HT1080 (cell line): Measurements from ENCODE around the gene C14orf132. TPM values are rescaled to one million over a fixed set of nuclear protein-coding genes. Genes with fewer than 3 reads are reported as not detected.

Experiments
- DNase-seq: peaks from one replicate; pipeline ENCODE4 v3.0.0-alpha.2; 2015; ENCODE audit warnings: low read depth
- total RNA-seq: library from RNA; depleted of rRNA; stranded (reverse); fragments of >200 nt; shearing (Covaris generic); gene quantifications from 2 replicates; pipeline ENCODE4 v1.2.3, GENCODE V29; 2014

C14orf132 gene
- total RNA-seq, 1 experiment from 2014 or later = 5.0 TPM

DNA sequence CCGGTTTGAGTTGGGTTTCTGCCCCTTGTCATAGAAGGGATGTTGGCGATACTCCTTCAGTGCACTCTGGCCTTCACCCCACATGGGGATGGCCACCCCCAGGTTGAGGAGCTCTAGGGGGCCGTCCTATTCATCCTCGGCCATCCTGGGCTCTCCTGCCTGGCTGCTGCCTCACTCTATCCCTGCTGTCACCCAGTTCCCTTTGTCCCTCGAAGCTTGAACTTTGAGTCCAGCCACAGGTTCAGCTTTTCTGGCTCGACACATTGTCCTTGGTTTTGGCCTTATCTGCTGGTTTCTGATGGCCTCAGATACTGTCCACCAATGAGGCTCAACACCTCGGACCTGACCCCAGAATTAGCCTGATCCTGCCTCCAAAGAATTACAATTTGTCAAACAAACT is 58.6 kb downstream of the C14orf132 start:
- no peak for DNase-seq

DNA sequence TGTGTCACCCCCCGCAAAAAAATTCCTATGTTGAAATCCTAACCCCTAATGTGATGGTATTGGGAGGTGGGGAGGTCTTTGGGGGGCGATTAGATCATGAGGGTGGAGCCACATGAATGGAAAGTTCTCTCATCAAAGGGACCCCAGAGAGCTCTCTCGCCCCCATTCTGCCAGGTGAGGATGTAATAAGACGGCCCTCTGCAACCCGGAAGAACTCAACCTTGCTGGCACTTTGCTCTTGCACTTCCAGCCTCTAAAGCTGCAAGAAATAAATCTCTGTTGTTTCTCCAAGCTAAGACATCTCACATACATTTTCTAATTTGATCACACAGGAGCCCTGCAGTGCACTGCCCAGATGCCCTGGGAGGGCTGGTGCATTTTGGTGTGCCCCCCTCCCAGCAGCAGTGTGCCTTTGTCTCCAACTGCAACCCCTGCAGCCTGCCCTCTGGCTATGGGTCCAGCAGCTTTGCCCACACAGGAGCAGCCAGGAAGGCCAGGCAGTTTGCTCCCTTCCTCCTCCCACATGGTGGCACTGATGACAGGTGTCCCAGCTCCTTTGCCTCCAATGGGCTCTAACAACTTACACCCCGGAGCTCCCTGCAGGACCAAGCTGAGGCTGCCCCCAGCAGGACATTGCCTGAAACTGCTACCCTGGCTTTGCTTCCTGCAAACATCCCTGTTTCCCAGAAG is 59.3 kb downstream of the C14orf132 start:
- DNase-seq = peak; percentile 60

DNA sequence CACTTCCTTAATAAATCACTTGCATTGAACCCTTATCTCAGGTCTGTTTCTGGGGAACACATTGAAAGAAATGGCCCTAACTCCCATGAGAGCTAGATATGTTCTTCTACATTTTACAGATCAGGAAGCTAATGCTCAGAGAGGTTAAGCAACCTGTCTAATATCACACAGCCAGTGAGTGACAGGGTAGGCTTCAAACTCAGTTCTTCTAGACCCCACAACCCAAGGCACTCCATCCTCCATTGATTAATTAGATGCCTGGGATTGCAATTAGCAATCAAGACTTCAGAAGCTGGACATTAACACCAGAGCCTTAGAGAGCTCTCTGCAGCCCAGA is 59.8 kb downstream of the C14orf132 start:
- no peak for DNase-seq

DNA sequence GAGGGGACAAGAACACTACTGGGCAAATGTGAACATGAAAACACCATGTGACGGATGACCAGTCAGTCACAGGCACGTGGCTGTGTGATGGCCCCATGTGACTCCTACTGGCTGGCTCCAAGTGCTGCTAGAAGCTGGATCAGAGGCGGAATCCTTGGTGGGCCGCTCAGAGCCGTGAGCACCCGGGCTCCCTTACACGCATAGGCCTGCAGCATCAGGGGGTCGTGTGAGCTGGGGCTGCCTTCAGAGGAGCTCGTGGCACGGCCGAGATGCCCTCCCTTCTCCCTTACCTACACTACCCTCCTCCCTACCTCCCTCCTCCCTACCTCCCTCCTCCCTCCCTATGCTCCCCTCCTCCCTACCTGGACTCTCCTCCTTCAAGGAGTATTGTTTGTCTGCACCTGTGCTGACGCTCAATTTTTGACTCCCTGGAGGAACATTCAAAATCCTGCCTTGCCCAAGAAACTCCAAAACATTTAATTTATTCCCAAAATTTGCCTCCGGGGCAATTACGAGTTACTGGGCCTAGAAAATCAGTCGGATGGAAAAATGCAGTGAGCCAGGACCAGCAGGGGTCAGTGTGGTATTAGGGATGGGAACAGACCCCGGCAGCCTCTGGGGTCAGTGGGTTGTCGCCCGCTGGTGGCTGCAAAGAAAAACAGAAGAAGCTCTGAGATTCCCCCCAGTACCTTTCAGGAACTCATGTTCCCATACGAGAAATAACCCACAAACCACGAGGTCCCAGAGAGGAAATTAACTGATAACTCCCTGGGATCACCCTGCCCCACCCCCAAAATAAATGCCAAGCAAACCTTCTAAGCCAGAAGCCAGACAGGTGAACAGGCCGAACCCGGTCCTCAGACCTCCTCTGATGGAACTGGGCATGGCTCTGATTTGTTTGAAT is 61.3 kb downstream of the C14orf132 start:
- peak; percentile 79 for DNase-seq

GRCh38 chr14:96102081-96102856 is 63.1 kb downstream of the C14orf132 start:
- no peak for DNase-seq

DNA sequence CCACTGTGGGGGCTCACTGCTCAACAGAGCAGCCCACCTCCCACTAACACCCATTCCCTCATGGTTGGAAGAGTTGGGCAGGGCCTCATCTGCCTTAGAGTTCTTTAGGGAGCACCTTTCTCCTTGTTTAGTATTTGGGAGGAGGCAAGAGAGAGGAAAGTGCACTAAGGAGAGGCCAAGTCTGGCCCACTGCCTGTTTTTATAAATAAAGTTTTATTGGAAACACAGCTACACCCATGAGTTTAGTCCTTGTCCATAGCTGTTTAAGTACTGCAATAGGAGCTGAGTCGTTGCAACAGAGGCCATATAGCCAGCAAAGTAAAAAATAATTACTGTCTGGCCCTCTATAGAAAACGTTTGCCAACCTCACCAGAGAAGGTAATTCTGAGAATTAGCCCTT is 63.9 kb downstream of the C14orf132 start:
- no peak for DNase-seq

DNA sequence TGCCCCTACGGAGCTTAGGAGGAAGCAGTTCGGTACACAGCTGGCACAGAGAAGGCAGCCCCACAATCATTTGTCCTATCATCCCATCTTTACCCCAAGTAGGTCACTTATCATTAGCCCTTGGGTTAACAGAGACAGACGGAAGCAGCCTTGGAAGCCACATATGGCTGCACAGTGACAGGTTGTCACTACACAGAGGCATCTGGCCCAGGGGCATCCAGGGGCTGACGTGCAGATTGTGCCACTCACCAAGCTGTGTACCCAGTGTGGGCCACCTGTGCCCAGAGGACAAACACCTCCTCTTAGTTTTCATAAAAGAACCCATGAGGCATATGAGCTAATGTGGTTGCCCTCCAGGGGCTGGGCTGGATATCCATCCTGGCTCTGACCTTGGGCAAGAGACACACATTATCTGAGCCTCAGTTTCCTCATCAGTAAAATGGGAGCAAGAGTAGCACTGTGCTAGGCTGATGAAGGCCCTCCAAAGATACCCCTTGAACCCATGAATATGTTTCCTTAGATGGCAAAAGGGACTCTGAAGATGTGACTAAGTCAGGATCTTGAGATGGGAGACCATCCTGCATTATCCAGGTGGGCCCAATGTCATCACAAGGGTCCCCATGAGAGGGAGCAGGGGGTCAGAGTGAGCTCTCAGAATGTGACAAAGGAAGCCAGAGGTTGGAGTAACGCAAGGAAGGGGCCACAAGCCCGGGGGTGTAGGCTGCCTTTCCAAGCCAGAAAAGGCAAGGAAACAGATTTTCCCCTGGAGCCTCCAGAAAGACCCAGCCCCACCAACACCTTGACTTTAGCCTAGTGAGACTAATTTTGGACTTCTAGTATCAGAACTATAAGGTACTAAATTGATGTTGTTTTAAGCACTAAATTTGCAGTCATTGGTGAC is 64.6 kb downstream of the C14orf132 start:
- no peak for DNase-seq

- peak; percentile 81 for DNase-seq
Measured at GRCh38 chr14:96104469-96105057, 65.4 kb downstream of the C14orf132 start.

- DNase-seq = no peak
Measured at GRCh38 chr14:96105089-96105925, 66.1 kb downstream of the C14orf132 start.

DNA sequence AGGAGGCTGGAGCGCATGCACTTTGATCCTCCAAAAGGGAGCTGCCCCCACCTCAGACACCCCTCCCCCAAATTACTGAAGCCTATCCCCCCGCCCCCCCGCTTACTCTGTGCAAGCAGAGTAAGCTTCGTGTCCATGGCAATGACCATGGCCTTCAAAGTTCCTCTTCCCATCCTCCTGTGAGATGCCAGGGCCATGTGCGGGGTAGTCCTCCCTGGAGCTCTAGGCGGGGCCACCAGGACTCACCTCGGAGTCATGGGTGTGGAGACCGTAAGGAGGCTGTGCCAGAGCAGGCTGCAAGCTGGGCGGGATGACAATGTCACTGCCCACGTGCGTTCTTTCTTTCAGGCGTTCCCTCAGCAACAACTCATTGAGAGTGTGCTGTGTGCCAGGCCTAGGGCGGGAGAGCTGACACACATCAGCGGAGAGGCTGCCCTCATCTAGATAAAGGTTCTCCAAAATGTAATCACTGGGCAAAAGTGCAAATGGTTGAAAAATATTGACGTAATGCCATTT is 66.8 kb downstream of the C14orf132 start:
- no peak for DNase-seq

- DNase-seq = no peak
Measured at GRCh38 chr14:96106891-96107290, 67.7 kb downstream of the C14orf132 start.

DNA sequence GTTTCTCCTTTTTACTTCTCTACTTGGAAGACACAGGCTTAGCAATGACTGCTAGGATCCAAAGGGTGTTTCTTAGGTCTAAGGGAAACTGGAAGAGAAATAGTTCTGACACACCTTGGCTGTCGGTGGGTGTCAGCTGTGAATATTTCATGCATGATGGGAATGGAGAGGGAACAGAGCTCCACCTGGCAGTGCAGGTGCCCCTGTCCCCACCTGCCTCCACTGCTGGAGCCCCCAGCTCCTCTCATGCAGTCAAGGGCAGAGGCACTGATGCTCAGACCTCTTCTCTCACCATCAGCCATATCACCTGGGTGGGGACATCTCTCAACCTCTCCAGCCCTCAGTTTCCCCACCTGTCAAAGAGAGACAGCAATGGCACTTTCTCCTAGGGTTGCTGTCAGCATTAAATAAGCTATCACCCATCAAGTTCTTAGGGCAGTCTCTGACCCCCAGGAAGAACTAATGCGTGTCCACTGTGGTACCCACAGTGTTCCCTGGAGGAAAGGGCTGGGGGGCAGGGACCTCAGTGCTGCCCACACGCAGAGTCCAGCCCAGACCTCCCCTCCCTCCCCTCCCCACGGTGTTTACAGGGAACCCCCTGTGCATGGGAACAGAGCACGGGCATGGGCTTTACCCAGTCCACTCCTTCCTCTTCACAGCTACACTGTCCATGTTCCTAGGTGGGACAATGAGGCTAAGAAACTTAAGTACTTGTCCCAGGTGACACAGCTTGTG is 69.1 kb downstream of the C14orf132 start:
- DNase-seq = no peak

- no peak for DNase-seq
Measured at GRCh38 chr14:96108911-96109310, 69.7 kb downstream of the C14orf132 start.

DNA sequence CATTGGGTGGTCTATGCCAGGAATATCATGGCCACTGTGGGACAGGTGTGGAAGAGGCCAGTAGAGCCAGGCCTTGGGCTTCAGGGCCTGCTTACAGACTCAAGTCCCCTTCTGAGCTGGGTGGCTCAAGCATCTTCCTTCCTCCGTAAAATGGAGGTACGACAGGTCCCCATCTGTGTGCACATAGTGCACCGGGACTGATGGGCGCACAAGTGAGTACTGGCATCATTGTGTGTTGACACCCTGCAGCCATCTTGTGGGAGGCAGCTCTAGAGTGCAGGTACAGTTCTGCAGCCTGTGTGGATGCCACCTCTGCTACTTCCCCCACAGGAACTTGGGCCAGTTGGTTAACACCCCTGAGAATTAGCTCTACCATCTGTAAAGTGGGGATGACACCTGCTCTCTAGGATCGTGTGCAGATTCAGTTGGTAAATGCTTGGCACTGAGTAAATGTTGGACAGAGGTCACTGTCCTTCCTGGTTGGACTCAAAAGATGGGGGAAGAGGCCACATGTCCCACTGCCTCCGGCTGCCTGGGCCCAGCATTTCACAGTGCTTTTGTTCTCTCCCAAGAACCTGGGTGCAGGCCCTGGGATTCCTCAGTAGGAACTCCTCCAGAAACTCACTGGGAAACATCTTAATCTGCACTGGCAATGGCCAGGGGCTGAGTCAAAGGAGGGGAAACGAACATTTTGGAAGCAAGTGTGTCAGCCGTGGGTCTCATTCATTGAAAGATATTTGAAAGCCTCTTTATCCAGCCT is 70.6 kb downstream of the C14orf132 start:
- no peak for DNase-seq

- DNase-seq = no peak
Measured at GRCh38 chr14:96112032-96112431, 72.9 kb downstream of the C14orf132 start.

- no peak for DNase-seq
Measured at GRCh38 chr14:96114002-96114401, 74.8 kb downstream of the C14orf132 start.

GRCh38 chr14:96117101-96117897 is 78.1 kb downstream of the C14orf132 start:
- no peak for DNase-seq
